SU-DHL-6 (cell line): ENCODE measurements around the gene ACD.

ENCODE experiments used
- H2AFZ ChIP-seq: fragments of 200-600 bp; sonication (generic); 2 replicates; pipeline ENCODE4 v1.6.1; 2014; ENCODE audit warnings: low read depth, mild to moderate bottlenecking, moderate library complexity, mixed read lengths, antibody characterized with exemption, low read length; ENCODE audit not compliant: severe bottlenecking
- H3F3A ChIP-seq: fragments of 200-600 bp; shearing (Covaris generic); 2 replicates; pipeline ENCODE4 v1.6.0; 2016; ENCODE audit warnings: antibody characterized with exemption, mild to moderate bottlenecking; ENCODE audit not compliant: insufficient read depth
- H3K27ac ChIP-seq: fragments of 200-600 bp; sonication (generic); 2 replicates; pipeline ENCODE4 v1.5.1; 2016; ENCODE audit warnings: low read depth, mild to moderate bottlenecking, low read length, moderate library complexity, mixed read lengths
- H3K27me3 ChIP-seq: fragments of 200-600 bp; sonication (generic), shearing (Covaris generic); 2 replicates; pipeline ENCODE4 v1.6.0; 2014; ENCODE audit warnings: mild to moderate bottlenecking, low read length
- H3K36me3 ChIP-seq: fragments of 200-600 bp; sonication (generic); 2 replicates; pipeline ENCODE4 v1.6.1; 2014; ENCODE audit warnings: mild to moderate bottlenecking, low read length, mixed read lengths
- H3K4me2 ChIP-seq: fragments of 300-600, 200-600 bp; shearing (Covaris generic), sonication (generic); 2 replicates; pipeline ENCODE4 v1.6.0; 2014; ENCODE audit warnings: low read length, low read depth, mild to moderate bottlenecking; ENCODE audit not compliant: poor library complexity, severe bottlenecking
- H3K4me3 ChIP-seq: fragments of 200-600 bp; sonication (generic); 2 replicates; pipeline ENCODE4 v1.5.1; 2014; ENCODE audit warnings: antibody characterized with exemption, low read length, mild to moderate bottlenecking, mixed read lengths; ENCODE audit not compliant: insufficient read depth, poor library complexity, severe bottlenecking
- H3K79me2 ChIP-seq: fragments of 200-600 bp; sonication (generic); 2 replicates; pipeline ENCODE4 v1.6.1; 2014; ENCODE audit warnings: mild to moderate bottlenecking, low read length, moderate library complexity; ENCODE audit not compliant: insufficient read depth
- H3K9ac ChIP-seq: fragments of 200-600 bp; sonication (generic); 2 replicates; pipeline ENCODE4 v1.7.0; 2014; ENCODE audit warnings: mild to moderate bottlenecking, low read length
- H3K9me2 ChIP-seq: fragments of 200-600 bp; sonication (generic); replicated peaks from 2 replicates; pipeline ENCODE4 v1.6.1; 2014; ENCODE audit warnings: low read length; ENCODE audit not compliant: insufficient read depth
- H3K9me3 ChIP-seq: fragments of 200-600 bp; sonication (generic); 2 replicates; pipeline ENCODE4 v1.6.1; 2014; ENCODE audit warnings: low read length, mixed read lengths; ENCODE audit not compliant: insufficient read depth
- H4K20me1 ChIP-seq: fragments of 200-600 bp; sonication (generic); 2 replicates; pipeline ENCODE4 v1.6.1; 2014; ENCODE audit warnings: low read depth, mild to moderate bottlenecking, antibody characterized with exemption, low read length, moderate library complexity, mixed read lengths
- EZH2phosphoT487 ChIP-seq: fragments of 200-600 bp; sonication (generic), shearing (Covaris generic); conservative IDR thresholded peaks from 2 replicates; pipeline ENCODE4 v1.6.1; 2018; ENCODE audit warnings: mild to moderate bottlenecking, antibody characterized with exemption, low read length, moderate library complexity, mixed read lengths
- TF ChIP-seq, protein P1 (sequence below): fragments of 200-600 bp; sonication (generic); IDR thresholded peaks from one replicate; pipeline ENCODE4 v1.5.1; 2017; ENCODE audit warnings: antibody characterized with exemption, mild to moderate bottlenecking, low read length, moderate library complexity; ENCODE audit not compliant: insufficient read depth, poor library complexity, severe bottlenecking

ACD gene

GRCh38 chr16:67652578-67653127 lies 7.4 kb downstream of the ACD start:
- Histone ChIP-seq H3K79me2 (no peaks in the 10 kb centered on the region), H4K20me1 (no peaks in the 10 kb centered on the region), H3K9me3 (no peaks in the 10 kb centered on the region), H3K9ac (no peak overlapping the region), H3K36me3 (no peaks in the 10 kb centered on the region), H2AFZ (no peak overlapping the region), H3K27ac (no peak overlapping the region), H3F3A (peaks cover 7% of the 10 kb centered on the region; the same call in 1 of the 2 replicates), H3K4me2 (no peak overlapping the region), H3K27me3 (no peaks in the 10 kb centered on the region), H3K4me3 (no peak overlapping the region), H3K9me2 (no peaks in the 10 kb centered on the region)
- TF ChIP-seq EZH2phosphoT487 = no peak
- TF ChIP-seq, protein P1, sequence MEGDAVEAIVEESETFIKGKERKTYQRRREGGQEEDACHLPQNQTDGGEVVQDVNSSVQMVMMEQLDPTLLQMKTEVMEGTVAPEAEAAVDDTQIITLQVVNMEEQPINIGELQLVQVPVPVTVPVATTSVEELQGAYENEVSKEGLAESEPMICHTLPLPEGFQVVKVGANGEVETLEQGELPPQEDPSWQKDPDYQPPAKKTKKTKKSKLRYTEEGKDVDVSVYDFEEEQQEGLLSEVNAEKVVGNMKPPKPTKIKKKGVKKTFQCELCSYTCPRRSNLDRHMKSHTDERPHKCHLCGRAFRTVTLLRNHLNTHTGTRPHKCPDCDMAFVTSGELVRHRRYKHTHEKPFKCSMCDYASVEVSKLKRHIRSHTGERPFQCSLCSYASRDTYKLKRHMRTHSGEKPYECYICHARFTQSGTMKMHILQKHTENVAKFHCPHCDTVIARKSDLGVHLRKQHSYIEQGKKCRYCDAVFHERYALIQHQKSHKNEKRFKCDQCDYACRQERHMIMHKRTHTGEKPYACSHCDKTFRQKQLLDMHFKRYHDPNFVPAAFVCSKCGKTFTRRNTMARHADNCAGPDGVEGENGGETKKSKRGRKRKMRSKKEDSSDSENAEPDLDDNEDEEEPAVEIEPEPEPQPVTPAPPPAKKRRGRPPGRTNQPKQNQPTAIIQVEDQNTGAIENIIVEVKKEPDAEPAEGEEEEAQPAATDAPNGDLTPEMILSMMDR = no peak

GRCh38 chr16:67651847-67652246 lies 8.2 kb downstream of the ACD start:
- no peak overlapping the region for H3K4me2 ChIP-seq
- no peak for TF ChIP-seq EZH2phosphoT487
- TF ChIP-seq, protein P1 = no peak
- H3K9me3 ChIP-seq = no peaks in the 10 kb centered on the region
- no peak overlapping the region for H3K4me3 ChIP-seq
- no peaks in the 10 kb centered on the region for H4K20me1 ChIP-seq
- no peak overlapping the region for H3K9ac ChIP-seq
- no peaks in the 10 kb centered on the region for H3K36me3 ChIP-seq
- H3K27ac ChIP-seq = no peak overlapping the region
- H3K9me2 ChIP-seq = no peaks in the 10 kb centered on the region
- H2AFZ ChIP-seq = no peak overlapping the region
- no peaks in the 10 kb centered on the region for H3K79me2 ChIP-seq
- no peaks in the 10 kb centered on the region for H3K27me3 ChIP-seq
- peaks cover 7% of the 10 kb centered on the region; the same call in 1 of the 2 replicates for H3F3A ChIP-seq

DNA sequence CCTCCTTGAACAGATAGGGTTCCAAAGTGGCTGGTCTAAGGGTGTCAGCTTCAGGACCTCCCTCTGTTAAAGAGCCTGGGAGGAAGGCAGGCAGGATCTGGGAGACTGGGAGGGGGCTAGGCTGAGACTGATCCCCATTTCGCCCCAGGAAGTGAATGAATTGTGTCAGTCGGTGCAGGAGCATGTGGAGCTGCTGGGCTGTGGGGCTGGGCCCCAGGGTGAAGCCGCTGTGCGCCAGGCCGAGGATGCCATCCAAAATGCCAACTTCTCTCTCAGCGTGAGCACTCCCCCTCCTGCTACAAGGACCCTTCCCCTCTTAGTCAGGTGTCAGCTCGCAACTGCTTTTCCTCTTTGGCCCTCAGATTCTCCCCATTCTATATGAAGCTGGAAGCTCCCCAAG lies 9.0 kb downstream of the ACD start:
- H3F3A ChIP-seq = peaks cover 7% of the 10 kb centered on the region; the same call in 1 of the 2 replicates
- TF ChIP-seq, protein P1 = no peak
- TF ChIP-seq EZH2phosphoT487 = no peak
- no peaks in the 10 kb centered on the region for H3K9me2 ChIP-seq
- no peak overlapping the region for H2AFZ ChIP-seq
- no peaks in the 10 kb centered on the region for H3K27me3 ChIP-seq
- H3K9me3 ChIP-seq = no peaks in the 10 kb centered on the region
- no peaks in the 10 kb centered on the region; the same call in 1 of the 2 replicates for H3K79me2 ChIP-seq
- no peak overlapping the region for H3K4me3 ChIP-seq
- no peaks in the 10 kb centered on the region for H3K36me3 ChIP-seq
- H3K27ac ChIP-seq = no peak overlapping the region
- H3K4me2 ChIP-seq = no peak overlapping the region
- H3K9ac ChIP-seq = no peak overlapping the region
- no peaks in the 10 kb centered on the region for H4K20me1 ChIP-seq
